ENCODE measurements around the gene MMP17. TPM values are rescaled to one million over a fixed set of nuclear protein-coding genes. Genes with fewer than 3 reads are reported as not detected.
A peak's percentile ranks its signal among the peaks of the same experiment; 100 is the strongest.
"Not testable (repeated sequence)": the region's sequence is repeated elsewhere in the genome, so short reads cannot be mapped to it uniquely, and the experiment has no call there.

Gene MMP17
- total RNA-seq, 1 donor from 2014 or later: 12.6 TPM

- intact Hi-C loops (cut with DNase I); ATAC-seq; DNase-seq (ENCODE audit: low spot score): not testable (repeated sequence)
Observed at GRCh38 chr12:131874972-131875371, 46.8 kb downstream of the MMP17 start.

DNA sequence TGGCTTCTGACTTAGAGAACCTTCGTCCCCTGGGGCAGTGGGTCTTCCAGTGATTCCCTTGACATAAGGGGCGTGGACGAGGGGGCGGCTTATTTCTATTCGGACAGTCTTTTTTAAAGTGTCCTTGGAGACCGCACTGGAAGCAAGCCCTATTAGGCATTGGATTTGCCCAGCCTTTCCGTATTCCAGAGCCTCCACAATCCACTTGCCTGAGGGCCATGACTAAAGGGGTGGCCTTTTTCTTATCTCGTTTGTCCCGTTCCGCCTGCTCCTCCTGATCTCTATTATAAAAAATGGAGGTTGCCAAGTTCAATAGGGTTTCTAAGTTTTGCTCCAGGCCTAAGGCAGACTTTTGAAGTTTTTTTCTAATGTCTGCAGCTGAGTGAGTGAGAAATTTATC lies 49.0 kb downstream of the MMP17 start:
- DNase-seq (ENCODE audit: low spot score); intact Hi-C loops (cut with DNase I); ATAC-seq: not testable (repeated sequence)

- ATAC-seq; intact Hi-C loops (cut with DNase I); DNase-seq (ENCODE audit: low spot score): not testable (repeated sequence)
Observed at GRCh38 chr12:131878436-131878835, 50.2 kb downstream of the MMP17 start.

GRCh38 chr12:131882804-131883520 lies 54.8 kb downstream of the MMP17 start:
- intact Hi-C loops (cut with DNase I): no loop called here
- DNase-seq (ENCODE audit: low spot score) (no peak), ATAC-seq (no peak)

GRCh38 chr12:131883521-131883900 lies 55.3 kb downstream of the MMP17 start:
- DNase-seq (ENCODE audit: low spot score) (no peak), ATAC-seq (no peak)
- intact Hi-C loops (cut with DNase I): no loop called here

GRCh38 chr12:131885076-131885475 lies 56.9 kb downstream of the MMP17 start:
- ATAC-seq; DNase-seq (ENCODE audit: low spot score); intact Hi-C loops (cut with DNase I): not testable (repeated sequence)

- DNase-seq (ENCODE audit: low spot score): no peak
- intact Hi-C loops (cut with DNase I): no loop called here
- ATAC-seq: no peak
Observed at GRCh38 chr12:131885543-131886057, 57.4 kb downstream of the MMP17 start.

- intact Hi-C loops (cut with DNase I); ATAC-seq; DNase-seq (ENCODE audit: low spot score): not testable (repeated sequence)
Observed at GRCh38 chr12:131891722-131892121, 63.5 kb downstream of the MMP17 start.

DNA sequence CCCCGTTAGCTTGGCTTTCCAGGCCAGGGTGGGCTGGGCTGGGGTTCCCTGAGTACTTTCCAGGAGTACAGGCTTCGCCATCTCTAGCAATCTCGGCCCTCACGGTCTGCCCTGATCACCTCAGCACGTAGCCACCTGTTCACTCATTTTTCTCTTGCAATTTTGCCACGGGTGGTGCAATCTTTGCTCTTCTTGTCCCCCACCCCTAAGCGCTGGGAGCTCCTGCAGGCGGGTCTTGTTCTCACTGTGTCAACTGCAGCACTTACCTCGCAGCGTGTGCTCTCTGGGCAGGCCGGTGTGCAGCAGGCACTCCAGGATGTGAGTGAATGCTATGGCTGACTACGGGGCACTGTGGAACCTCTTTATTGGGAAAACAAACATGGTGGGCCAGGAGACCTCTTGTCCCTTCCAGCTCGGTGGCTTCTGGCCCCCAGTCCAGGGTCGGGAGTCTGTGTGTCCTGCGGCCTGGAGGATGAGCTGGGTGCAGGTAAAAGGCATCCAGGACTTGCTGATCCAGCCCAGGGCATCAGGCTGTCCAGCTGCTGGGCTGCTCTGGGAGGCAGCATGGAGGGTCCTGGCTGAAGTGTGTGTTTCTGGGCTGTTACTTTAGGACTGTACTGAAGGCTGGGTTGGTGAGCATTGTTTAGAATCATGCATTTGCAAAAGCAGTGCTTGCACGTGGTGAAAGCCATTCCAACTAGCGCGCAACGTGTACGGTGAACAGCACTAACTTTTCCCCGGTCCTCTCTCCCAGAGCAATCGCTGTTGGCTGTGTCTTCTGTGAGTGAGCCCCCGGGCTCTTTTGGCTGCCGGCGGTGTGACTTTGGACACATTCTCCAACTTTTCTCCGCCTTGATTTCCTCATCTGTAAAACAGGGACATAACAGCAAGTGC lies 64.8 kb downstream of the MMP17 start:
- no peak for DNase-seq (ENCODE audit: low spot score)
- no peak for ATAC-seq
- intact Hi-C loops (cut with DNase I): no loop called here

DNA sequence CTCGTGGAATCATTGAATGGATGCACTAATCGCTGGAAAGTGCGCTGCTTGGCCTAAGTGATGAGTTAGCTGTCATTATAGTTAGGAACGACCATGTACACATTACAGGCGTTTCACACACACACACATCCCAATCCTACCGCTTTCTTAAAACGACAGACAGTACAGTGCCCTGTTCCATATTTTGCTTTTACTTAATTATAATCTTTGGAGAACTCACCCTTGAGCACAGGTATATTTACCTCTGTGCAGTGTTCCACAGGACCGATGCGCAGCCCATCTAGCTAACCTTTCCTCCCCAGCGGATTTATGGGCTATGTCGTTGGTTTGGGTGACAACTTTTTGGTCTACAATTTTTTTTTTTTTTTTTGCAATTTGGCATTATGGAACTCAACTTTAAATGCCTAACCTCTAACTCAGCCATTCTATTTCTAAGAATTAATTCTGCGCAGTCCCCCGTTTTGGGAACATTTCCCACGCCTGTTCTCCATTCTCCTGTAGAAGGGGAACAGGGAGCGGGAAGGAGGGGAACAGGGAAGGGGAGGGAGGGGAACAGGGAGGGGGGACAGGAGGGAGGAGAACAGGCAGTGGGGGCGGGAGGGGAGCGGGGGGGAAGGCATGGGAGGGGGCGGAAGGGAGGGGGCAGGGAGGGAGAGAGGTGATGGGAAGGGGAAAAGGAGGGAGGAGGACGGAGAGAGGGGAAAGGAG lies 65.6 kb downstream of the MMP17 start:
- ATAC-seq (peak; percentile 14), DNase-seq (ENCODE audit: low spot score) (no peak)
- intact Hi-C loops (cut with DNase I): no loop called here

- ATAC-seq (peak; percentile 82), DNase-seq (ENCODE audit: low spot score) (peak; percentile 97)
- intact Hi-C loops (cut with DNase I): no loop called here
Observed at GRCh38 chr12:131894313-131894860, 66.2 kb downstream of the MMP17 start, which contains the start of gene ULK1. Gene ULK1, plus strand, starts transcription at chr12:131894622. Its CDS starts 380 bp downstream, at chr12:131895002.

GRCh38 chr12:131894981-131895639 lies 66.9 kb downstream of the MMP17 start:
- no peak for DNase-seq (ENCODE audit: low spot score)
- ATAC-seq: no peak
- intact Hi-C loops (cut with DNase I): no loop called here

- ATAC-seq: no peak
- intact Hi-C loops (cut with DNase I): no loop called here
- DNase-seq (ENCODE audit: low spot score): no peak
Observed at GRCh38 chr12:131895640-131896079, 67.5 kb downstream of the MMP17 start.

DNA sequence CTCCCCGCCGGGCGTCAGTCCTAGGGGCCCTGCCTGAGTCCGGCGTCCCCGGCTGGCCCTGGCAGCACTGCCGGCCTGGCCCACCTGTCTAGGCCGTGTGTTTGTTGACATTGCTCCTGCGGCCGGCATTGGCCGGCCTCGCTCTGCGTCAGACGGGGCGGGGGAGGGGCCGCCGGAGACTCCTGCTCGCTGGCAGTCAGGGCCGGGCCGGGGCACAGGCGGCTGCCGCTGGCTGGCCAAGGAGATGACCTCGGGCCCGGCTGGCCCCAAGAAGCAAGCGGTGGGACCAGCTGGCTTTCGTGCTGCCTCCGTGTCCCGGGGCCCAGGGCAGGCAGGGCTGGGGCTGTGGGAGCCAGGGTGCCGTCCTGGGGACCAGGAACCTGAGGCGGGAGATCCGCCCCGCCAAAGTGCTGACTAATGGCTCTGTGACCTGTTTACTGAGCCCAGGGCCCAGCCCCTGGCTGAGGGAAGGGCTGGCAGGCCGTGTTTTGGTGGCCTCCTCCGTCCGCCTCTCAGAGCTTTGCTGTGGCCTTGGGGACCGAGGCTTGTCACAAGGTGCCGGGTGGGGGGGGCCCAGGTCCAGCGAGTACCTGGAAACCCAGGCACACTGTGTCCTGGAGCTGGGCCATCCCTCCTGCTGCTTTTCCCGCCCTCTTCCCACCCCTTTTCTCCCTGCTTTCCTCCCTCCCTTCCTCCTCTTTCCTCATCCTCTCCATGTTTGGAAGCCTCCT lies 68.1 kb downstream of the MMP17 start:
- peak; percentile 90 for ATAC-seq
- intact Hi-C loops (cut with DNase I): no loop called here

GRCh38 chr12:131896811-131897270 lies 68.6 kb downstream of the MMP17 start:
- intact Hi-C loops (cut with DNase I): no loop called here
- ATAC-seq (no peak), DNase-seq (ENCODE audit: low spot score) (no peak)

More for the DNA sequence above, 68.1 kb downstream of the MMP17 start:
- DNase-seq (ENCODE audit: low spot score): peak; percentile 94

DNA sequence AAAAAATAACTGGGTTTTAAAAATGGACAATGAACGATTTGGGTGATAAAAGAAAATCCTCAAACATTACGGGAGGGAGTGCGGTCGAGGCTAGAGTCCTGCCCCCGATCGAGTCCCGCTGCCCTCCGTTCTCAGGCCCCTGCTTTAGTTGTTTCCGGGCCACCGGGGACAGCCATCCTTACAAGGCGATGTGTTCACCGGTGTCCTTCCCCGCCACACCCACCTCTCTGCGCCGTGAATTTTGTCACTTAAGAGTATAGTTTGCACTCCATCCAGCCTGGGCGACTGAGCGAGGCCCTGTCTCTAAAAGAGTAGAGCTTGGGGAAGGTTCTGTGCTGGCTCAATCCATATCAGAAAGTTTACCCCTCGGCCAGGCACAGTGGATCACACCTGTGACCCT lies 69.1 kb downstream of the MMP17 start:
- DNase-seq (ENCODE audit: low spot score) (no peak), ATAC-seq (no peak)
- intact Hi-C loops (cut with DNase I): no loop called here

- no peak for DNase-seq (ENCODE audit: low spot score)
- ATAC-seq: no peak
- intact Hi-C loops (cut with DNase I): no loop called here
Observed at GRCh38 chr12:131897875-131898274, 69.7 kb downstream of the MMP17 start.

All from sciatic nerve (tissue), 2 donors.